Smooth muscle cell of the brain vasculature (primary cell): ENCODE data around the gene CCR3.

Source experiments
- DNase-seq: peaks from one replicate; pipeline ENCODE4 v3.0.0-alpha.2; 2012; ENCODE audit warnings: low read depth, low spot score

The CCR3 gene

GRCh38 chr3:46272028-46272451 is 29.8 kb downstream of the CCR3 start:
- no peak for DNase-seq

GRCh38 chr3:46276497-46277099 is 34.3 kb downstream of the CCR3 start:
- DNase-seq: no peak

GRCh38 chr3:46277476-46277875 is 35.2 kb downstream of the CCR3 start:
- DNase-seq: no peak

- no peak for DNase-seq
These were observed 36.8 kb downstream of the CCR3 start for GRCh38 chr3:46278816-46279672.

- DNase-seq: no peak
These were observed 38.0 kb downstream of the CCR3 start for GRCh38 chr3:46280105-46280797.

GRCh38 chr3:46281551-46281950 is 39.3 kb downstream of the CCR3 start:
- no peak for DNase-seq

- no peak for DNase-seq
These were observed 39.8 kb downstream of the CCR3 start for GRCh38 chr3:46282041-46282440.

- no peak for DNase-seq
These were observed 40.4 kb downstream of the CCR3 start for GRCh38 chr3:46282696-46283095.

GRCh38 chr3:46283881-46284450 is 41.7 kb downstream of the CCR3 start:
- no peak for DNase-seq

- no peak for DNase-seq
These were observed 42.9 kb downstream of the CCR3 start for GRCh38 chr3:46284981-46285683.

- DNase-seq: no peak
These were observed 43.8 kb downstream of the CCR3 start for GRCh38 chr3:46285931-46286619.

GRCh38 chr3:46286947-46287565 is 44.8 kb downstream of the CCR3 start:
- DNase-seq: no peak

- DNase-seq: no peak
These were observed 47.3 kb downstream of the CCR3 start for GRCh38 chr3:46289551-46289950.

GRCh38 chr3:46289966-46290365 is 47.7 kb downstream of the CCR3 start:
- DNase-seq: no peak

GRCh38 chr3:46291046-46291445 is 48.8 kb downstream of the CCR3 start:
- no peak for DNase-seq

GRCh38 chr3:46293035-46293724 is 50.9 kb downstream of the CCR3 start:
- no peak for DNase-seq

GRCh38 chr3:46293991-46294833 is 52.0 kb downstream of the CCR3 start:
- DNase-seq: no peak

- DNase-seq: no peak
These were observed 54.6 kb downstream of the CCR3 start for GRCh38 chr3:46296826-46297225.
